Activated naive CD8-positive, alpha-beta T cell treated with anti-CD3 and anti-CD28 coated beads for 36 hours (primary cell): ENCODE measurements around the gene PAX8. TPM values are rescaled to one million over a fixed set of nuclear protein-coding genes. Genes with fewer than 3 reads are reported as not detected.
A peak's percentile ranks its signal among the peaks of the same experiment; 100 is the strongest.

Experiments
- DNase-seq: peaks from one replicate; pipeline ENCODE4 v3.0.0; 2021
- H3K27ac Mint-ChIP-seq: one replicate; pipeline ENCODE4 v1.8.0; 2022; ENCODE audit warnings: mild to moderate bottlenecking, moderate library complexity, mixed read lengths
- H3K27me3 Mint-ChIP-seq: one replicate; pipeline ENCODE4 v1.8.0; 2022; ENCODE audit warnings: mild to moderate bottlenecking, mixed read lengths
- H3K36me3 Mint-ChIP-seq: one replicate; pipeline ENCODE4 v1.8.0; 2021; ENCODE audit warnings: mild to moderate bottlenecking, mixed read lengths
- H3K4me1 Mint-ChIP-seq: one replicate; pipeline ENCODE4 v1.8.0; 2021; ENCODE audit warnings: mixed read lengths
- H3K4me3 Mint-ChIP-seq: one replicate; pipeline ENCODE4 v1.8.0; 2022; ENCODE audit warnings: mild to moderate bottlenecking, moderate library complexity, mixed read lengths
- H3K9me3 Mint-ChIP-seq: one replicate; pipeline ENCODE4 v1.8.0; 2022; ENCODE audit warnings: mixed read lengths
- total RNA-seq, 2 experiments: library from RNA; stranded (reverse); gene quantifications; one replicate each; pipeline ENCODE4 v1.2.3, GENCODE V29; 2021

PAX8 gene
- total RNA-seq, 2 experiments from 2014 or later: 2.0 to 2.3 TPM

- DNase-seq: no peak
- Mint-ChIP-seq H3K4me1 (peaks cover 39% of the 10 kb centered on the region), H3K27ac (no peak overlapping the region), H3K27me3 (no peaks in the 10 kb centered on the region), H3K36me3 (peaks cover 43% of the 10 kb centered on the region), H3K9me3 (no peaks in the 10 kb centered on the region), H3K4me3 (no peak overlapping the region)
Observed at GRCh38 chr2:113192459-113193100, 86.1 kb downstream of the PAX8 start.

DNA sequence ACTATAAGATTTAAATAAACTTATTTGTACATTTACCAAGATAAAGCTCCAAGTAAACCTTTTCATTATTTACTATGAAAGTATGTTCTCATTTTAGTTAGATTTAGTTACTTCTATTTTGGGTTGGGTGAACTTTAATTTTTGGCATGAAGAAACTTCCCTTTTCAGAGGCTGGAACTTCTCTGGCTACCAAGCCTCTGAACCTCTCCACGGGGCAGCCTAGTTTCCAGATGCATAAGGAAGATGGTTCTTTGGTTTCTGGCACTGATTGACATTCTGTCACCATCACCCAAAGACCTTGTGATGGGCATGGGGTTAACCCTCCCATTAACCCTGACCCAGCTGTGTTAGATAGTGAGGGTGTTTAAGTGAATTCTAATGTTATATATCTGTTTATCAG lies 87.8 kb downstream of the PAX8 start:
- Mint-ChIP-seq H3K4me3 (no peak overlapping the region), H3K27ac (no peak overlapping the region), H3K9me3 (no peaks in the 10 kb centered on the region), H3K4me1 (peaks cover 45% of the 10 kb centered on the region), H3K36me3 (peaks cover 38% of the 10 kb centered on the region), H3K27me3 (no peaks in the 10 kb centered on the region)
- DNase-seq: no peak

- Mint-ChIP-seq H3K9me3 (no peaks in the 10 kb centered on the region), H3K4me1 (peaks cover 49% of the 10 kb centered on the region), H3K4me3 (no peak overlapping the region), H3K36me3 (peaks cover 36% of the 10 kb centered on the region), H3K27ac (peak overlapping the region; percentile 60), H3K27me3 (no peaks in the 10 kb centered on the region)
- no peak for DNase-seq
Observed at GRCh38 chr2:113187771-113188170, 91.0 kb downstream of the PAX8 start.

DNA sequence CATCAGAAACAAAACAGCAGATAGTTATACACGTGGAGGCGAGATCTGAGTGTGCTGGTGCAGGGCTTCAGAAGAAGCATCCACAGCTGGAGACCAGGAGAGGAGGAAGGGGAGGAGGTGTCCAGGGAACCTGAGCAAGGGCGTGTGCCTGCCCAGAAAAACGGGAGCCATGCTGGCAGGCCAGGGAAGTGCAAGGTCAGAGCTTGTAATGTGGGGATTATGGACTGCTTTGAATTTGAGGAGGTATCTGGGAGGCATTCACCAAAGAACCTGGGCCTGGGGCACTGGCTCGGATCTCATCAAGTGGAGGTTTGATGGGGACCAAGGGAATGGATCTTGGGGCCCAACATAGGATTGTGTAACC lies 92.3 kb downstream of the PAX8 start:
- Mint-ChIP-seq H3K36me3 (peaks cover 41% of the 10 kb centered on the region), H3K4me1 (peaks cover 60% of the 10 kb centered on the region), H3K9me3 (no peaks in the 10 kb centered on the region), H3K27me3 (no peaks in the 10 kb centered on the region), H3K4me3 (no peak overlapping the region), H3K27ac (peak overlapping the region; percentile 79)
- DNase-seq: no peak

GRCh38 chr2:113185664-113186432 lies 92.9 kb downstream of the PAX8 start:
- no peak for DNase-seq
- Mint-ChIP-seq H3K4me3 (peak overlapping the region; percentile 26), H3K27me3 (no peaks in the 10 kb centered on the region), H3K9me3 (no peaks in the 10 kb centered on the region), H3K27ac (peak overlapping the region; percentile 79), H3K36me3 (peaks cover 41% of the 10 kb centered on the region), H3K4me1 (peaks cover 66% of the 10 kb centered on the region)

DNA sequence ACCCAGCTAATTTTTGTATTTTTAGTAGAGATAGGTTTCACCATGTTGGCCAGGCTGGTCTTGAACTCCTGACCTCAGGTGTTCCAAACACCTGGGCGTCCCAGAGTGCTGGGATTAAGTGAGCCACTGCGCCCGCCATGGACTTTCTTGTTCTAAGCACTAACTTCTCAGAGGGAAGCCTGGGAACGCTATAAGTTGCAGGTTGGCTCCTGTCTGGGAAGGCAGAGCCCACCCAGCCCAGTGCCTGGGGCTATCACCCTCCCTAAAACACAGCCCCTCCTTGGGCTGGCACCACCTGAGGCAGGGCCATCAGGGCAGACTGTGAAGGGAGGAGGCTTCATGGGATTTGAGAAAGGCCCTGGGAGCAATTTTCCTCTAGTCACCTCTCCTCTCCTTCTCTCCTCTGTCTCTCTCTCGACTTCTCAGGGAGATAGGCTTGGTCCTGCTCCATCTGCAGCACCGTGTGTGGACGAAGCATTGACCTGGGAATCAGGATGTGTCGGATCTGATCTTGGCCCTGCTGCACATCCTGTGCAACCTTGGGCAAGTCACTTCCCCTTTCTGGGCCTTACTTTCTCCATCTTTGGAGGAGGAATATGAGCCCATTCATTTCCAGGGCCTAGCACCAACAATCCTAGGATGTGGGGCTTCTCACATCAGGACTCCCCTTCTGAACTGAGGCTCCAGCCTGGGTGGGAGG lies 94.0 kb downstream of the PAX8 start:
- Mint-ChIP-seq H3K27me3 (no peaks in the 10 kb centered on the region), H3K9me3 (no peaks in the 10 kb centered on the region), H3K4me3 (no peak overlapping the region), H3K4me1 (peaks cover 72% of the 10 kb centered on the region), H3K36me3 (peaks cover 40% of the 10 kb centered on the region), H3K27ac (peak overlapping the region; percentile 79)
- DNase-seq: no peak

DNA sequence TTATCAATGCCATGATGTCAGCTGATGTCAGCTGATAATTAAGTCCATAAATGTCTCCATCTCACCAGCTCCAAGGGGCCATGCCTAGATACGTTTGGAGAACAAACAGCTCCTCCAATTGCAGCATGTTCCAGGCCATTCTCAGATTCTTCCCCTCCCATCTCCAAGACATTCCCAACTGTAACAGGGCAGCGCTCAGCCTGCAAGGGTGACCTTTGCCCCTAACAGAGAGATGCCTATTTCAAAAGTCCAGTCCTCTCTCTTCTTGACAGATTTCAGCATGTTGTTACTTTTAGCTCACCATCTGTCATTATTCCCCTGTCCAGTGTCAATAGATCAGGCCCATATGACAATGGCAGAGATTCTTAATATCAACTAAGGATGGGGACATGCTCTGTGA lies 95.0 kb downstream of the PAX8 start:
- H3K27me3 Mint-ChIP-seq: no peaks in the 10 kb centered on the region
- DNase-seq: no peak
- H3K27ac Mint-ChIP-seq: no peak overlapping the region
- H3K4me3 Mint-ChIP-seq: no peak overlapping the region
- H3K9me3 Mint-ChIP-seq: no peaks in the 10 kb centered on the region
- peaks cover 74% of the 10 kb centered on the region for H3K4me1 Mint-ChIP-seq
- H3K36me3 Mint-ChIP-seq: peaks cover 46% of the 10 kb centered on the region

DNA sequence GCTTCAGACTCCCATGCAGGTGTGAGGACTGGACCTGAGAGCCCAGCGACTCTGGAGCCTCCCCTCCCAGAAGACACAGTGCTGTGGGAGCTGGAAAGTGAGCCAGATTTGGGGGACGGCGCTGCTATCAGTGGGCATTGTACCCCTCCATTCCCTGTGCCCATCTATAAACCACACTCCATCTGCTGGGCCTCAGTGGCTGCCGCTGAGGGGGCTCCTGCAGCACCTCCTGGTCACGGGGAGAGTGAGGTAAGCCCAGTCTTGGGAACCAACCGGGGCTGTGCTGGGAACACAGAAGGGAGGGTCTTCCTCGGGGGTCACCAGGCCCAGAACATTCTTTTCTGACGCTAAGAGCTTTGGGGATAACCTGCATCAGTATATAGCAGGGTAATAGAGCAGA lies 95.5 kb downstream of the PAX8 start:
- no peak for DNase-seq
- Mint-ChIP-seq H3K27ac (no peak overlapping the region), H3K36me3 (peaks cover 50% of the 10 kb centered on the region), H3K9me3 (no peaks in the 10 kb centered on the region), H3K4me1 (peaks cover 78% of the 10 kb centered on the region), H3K4me3 (no peak overlapping the region), H3K27me3 (no peaks in the 10 kb centered on the region)

- no peak overlapping the region for H3K4me3 Mint-ChIP-seq
- peaks cover 79% of the 10 kb centered on the region for H3K4me1 Mint-ChIP-seq
- H3K9me3 Mint-ChIP-seq: no peaks in the 10 kb centered on the region
- DNase-seq: no peak
- peaks cover 53% of the 10 kb centered on the region for H3K36me3 Mint-ChIP-seq
- H3K27me3 Mint-ChIP-seq: no peaks in the 10 kb centered on the region
- peak overlapping the region; percentile 31 for H3K27ac Mint-ChIP-seq
Observed at GRCh38 chr2:113182471-113183260, 96.1 kb downstream of the PAX8 start.

GRCh38 chr2:113181258-113182051 lies 97.3 kb downstream of the PAX8 start:
- Mint-ChIP-seq H3K9me3 (no peaks in the 10 kb centered on the region), H3K36me3 (peaks cover 60% of the 10 kb centered on the region), H3K4me3 (peak overlapping the region; percentile 60), H3K27me3 (no peaks in the 10 kb centered on the region), H3K27ac (peak overlapping the region; percentile 78), H3K4me1 (peaks cover 83% of the 10 kb centered on the region)
- no peak for DNase-seq

- H3K9me3 Mint-ChIP-seq: no peaks in the 10 kb centered on the region
- H3K4me1 Mint-ChIP-seq: peaks cover 81% of the 10 kb centered on the region
- H3K36me3 Mint-ChIP-seq: peaks cover 62% of the 10 kb centered on the region
- peak overlapping the region; percentile 60 for H3K4me3 Mint-ChIP-seq
- no peaks in the 10 kb centered on the region for H3K27me3 Mint-ChIP-seq
- peak overlapping the region; percentile 78 for H3K27ac Mint-ChIP-seq
- no peak for DNase-seq
Observed at GRCh38 chr2:113180131-113180946, 98.4 kb downstream of the PAX8 start.

DNA sequence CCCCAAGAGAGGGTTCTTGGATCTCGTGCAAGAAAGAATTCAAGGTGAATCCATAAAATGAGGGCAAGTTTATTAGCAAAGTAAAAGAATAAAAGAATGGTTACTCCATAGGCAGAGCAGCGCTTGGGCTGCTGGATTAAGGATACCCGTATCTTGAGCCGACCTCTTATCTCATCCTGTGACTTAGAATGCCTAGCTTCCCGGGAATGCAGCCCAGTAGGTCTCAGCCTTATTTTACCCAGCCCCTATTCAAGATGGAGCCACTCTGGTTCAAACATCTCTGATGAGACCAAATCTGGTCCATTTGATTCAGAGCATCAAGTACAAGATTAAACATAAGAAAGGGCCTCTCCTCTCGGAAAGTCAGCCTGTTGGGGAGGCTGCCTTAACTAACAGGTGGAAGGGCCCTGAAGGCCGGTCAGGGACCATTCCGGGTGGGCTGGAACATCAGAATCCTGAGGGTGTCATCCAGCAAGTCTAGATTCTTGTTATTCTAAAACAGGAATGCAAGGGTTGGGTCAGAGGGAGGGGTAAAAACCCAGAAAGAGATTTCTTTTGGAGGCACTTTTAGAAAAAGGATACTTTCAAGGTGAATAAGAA lies 99.2 kb downstream of the PAX8 start:
- DNase-seq: no peak
- peak overlapping the region; percentile 59 for H3K4me3 Mint-ChIP-seq
- H3K36me3 Mint-ChIP-seq: peaks cover 65% of the 10 kb centered on the region
- no peaks in the 10 kb centered on the region for H3K9me3 Mint-ChIP-seq
- peak overlapping the region; percentile 84 for H3K27ac Mint-ChIP-seq
- H3K4me1 Mint-ChIP-seq: peaks cover 77% of the 10 kb centered on the region
- H3K27me3 Mint-ChIP-seq: no peaks in the 10 kb centered on the region

DNA sequence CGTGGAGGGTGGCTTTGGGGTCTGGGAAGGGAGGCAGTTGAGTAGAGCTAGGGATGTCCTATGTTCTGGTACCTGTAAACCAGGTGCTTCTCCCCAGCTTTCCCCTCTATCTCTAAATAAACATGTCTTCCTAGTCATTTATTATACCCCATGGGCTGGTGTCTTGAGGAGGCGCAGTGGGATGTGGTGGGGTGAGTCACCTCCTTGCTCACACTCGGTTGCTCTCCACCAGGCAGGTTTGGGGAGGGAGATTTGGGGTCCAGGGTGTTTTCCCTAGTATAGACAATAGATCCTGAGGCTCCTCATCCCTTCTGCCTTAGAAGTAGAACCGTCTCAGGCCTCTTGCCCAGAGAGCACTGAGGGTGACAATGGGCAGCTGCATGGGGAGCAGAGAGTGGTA lies 99.8 kb downstream of the PAX8 start:
- peaks cover 69% of the 10 kb centered on the region for H3K36me3 Mint-ChIP-seq

More for the DNA sequence above, 99.8 kb downstream of the PAX8 start:
- H3K9me3 Mint-ChIP-seq: no peaks in the 10 kb centered on the region
- H3K27me3 Mint-ChIP-seq: no peaks in the 10 kb centered on the region
- H3K4me3 Mint-ChIP-seq: peak overlapping the region; percentile 59
- H3K4me1 Mint-ChIP-seq: peaks cover 75% of the 10 kb centered on the region
- peak overlapping the region; percentile 84 for H3K27ac Mint-ChIP-seq
- peak; percentile 66 for DNase-seq
